C4-2B (cell line): ENCODE measurements around the gene SUPV3L1.

ENCODE experiments used
- H3K27ac ChIP-seq: fragments of 450-650 bp; 2 replicates; pipeline ENCODE4 v1.5.1; 2017
- CTCF ChIP-seq: fragments of 450-650 bp; conservative IDR thresholded peaks from 2 replicates; pipeline ENCODE4 v1.5.1; 2017; ENCODE audit warnings: mild to moderate bottlenecking
- ZFX ChIP-seq: fragments of 450-650 bp; IDR thresholded peaks from 2 replicates; pipeline ENCODE4 v1.6.1; 2017

SUPV3L1 gene

DNA sequence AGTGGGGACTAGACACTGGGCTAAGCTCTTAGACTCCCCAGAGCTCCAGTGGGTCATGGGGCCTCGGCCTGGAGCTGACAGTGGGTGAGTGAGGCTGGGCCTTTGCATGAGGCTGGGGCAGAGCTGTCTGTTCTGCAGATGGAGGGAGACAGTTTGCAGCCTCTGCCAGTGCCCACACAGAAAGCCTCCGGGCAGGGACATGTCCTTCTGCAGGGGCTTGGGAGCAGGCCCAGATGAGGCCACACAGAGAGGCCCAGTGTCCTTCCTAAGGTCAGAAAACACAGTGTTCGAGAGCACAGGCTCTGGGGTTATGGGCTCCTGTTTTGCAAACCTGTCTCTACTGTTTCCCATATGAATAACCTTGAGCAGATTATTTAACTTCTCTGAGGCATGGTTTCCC lies 73.1 kb downstream of the SUPV3L1 start:
- TF ChIP-seq CTCF (no peak), ZFX (no peak)

GRCh38 chr10:69254877-69255276 lies 74.8 kb downstream of the SUPV3L1 start:
- TF ChIP-seq ZFX (no peak), CTCF (no peak)

More for the DNA sequence above, 73.1 kb downstream of the SUPV3L1 start:
- H3K27ac ChIP-seq, result no peak overlapping the region

More at GRCh38 chr10:69254877-69255276, 74.8 kb downstream of the SUPV3L1 start:
- H3K27ac ChIP-seq, result no peak overlapping the region
